Right ventricle myocardium inferior (tissue), 1 donor: ENCODE measurements around the gene NDUFS6. TPM values are rescaled to one million over a fixed set of nuclear protein-coding genes. Genes with fewer than 3 reads are reported as not detected.

Experiments
- ATAC-seq: fragments of 200-7000 bp; cut with Tn5 transposase; one replicate; pipeline ENCODE4 v1.9.1; 2020; ENCODE audit warnings: mild to moderate bottlenecking, moderate library complexity
- DNase-seq: peaks from one replicate; pipeline ENCODE4 v3.0.0; 2021; ENCODE audit errors: missing footprints
- intact Hi-C: fragments of 100-400 bp; cut with DNase I; formaldehyde crosslinking; loops from one replicate; pipeline ENCODE4 v1.11.0; 2022
- total RNA-seq: library from RNA; stranded (reverse); fragmentation: NEBNext Ultra II Directional; extraction: Animal tissue kit (Norgen Biotek cat#: 25700); gene quantifications from one replicate; pipeline ENCODE4 v1.2.1, GENCODE V29; 2021
- donor health status: DM: no; HTN: yes; CAD: no; lungs with severe emphysema.

The NDUFS6 gene
- total RNA-seq, 1 donor from 2014 or later, result 134 TPM

- DNase-seq (peak; percentile 44), ATAC-seq (no peak)
Measured at GRCh38 chr5:1823381-1824034, 22.3 kb downstream of the NDUFS6 start.

GRCh38 chr5:1824109-1824821 is 23.1 kb downstream of the NDUFS6 start:
- DNase-seq (peak; percentile 9), ATAC-seq (no peak)
- intact Hi-C loops, result no loop called here

More at GRCh38 chr5:1823381-1824034, 22.3 kb downstream of the NDUFS6 start:
- intact Hi-C loops, result no loop called here

- intact Hi-C loops, result no loop called here
- ATAC-seq (peak; percentile 43), DNase-seq (peak; percentile 50)
Measured at GRCh38 chr5:1824903-1825841, 24.0 kb downstream of the NDUFS6 start.

GRCh38 chr5:1826235-1826980 is 25.2 kb downstream of the NDUFS6 start:
- peak; percentile 50 for DNase-seq

GRCh38 chr5:1827025-1827885 is 26.0 kb downstream of the NDUFS6 start:
- no peak for DNase-seq

More at GRCh38 chr5:1826235-1826980, 25.2 kb downstream of the NDUFS6 start:
- intact Hi-C loops, result no loop called here
- ATAC-seq, result no peak

GRCh38 chr5:1827886-1828397 is 26.7 kb downstream of the NDUFS6 start:
- intact Hi-C loops, result no loop called here
- ATAC-seq (no peak), DNase-seq (peak; percentile 50)

More at GRCh38 chr5:1827025-1827885, 26.0 kb downstream of the NDUFS6 start:
- intact Hi-C loops, result no loop called here
- ATAC-seq, result no peak

GRCh38 chr5:1830571-1831228 is 29.5 kb downstream of the NDUFS6 start:
- intact Hi-C loops, result no loop called here
- no peak for ATAC-seq
- DNase-seq, result peak; percentile 34

- no peak for ATAC-seq
- DNase-seq, result no peak
- intact Hi-C loops, result no loop called here
Measured at GRCh38 chr5:1831257-1831656, 30.1 kb downstream of the NDUFS6 start.

GRCh38 chr5:1831677-1832313 is 30.6 kb downstream of the NDUFS6 start:
- DNase-seq (no peak), ATAC-seq (no peak)
- intact Hi-C loops, result no loop called here

- DNase-seq (no peak), ATAC-seq (peak; percentile 35)
Measured at GRCh38 chr5:1832511-1833250, 31.5 kb downstream of the NDUFS6 start.

GRCh38 chr5:1833264-1834021 is 32.2 kb downstream of the NDUFS6 start:
- intact Hi-C loops, result no loop called here
- DNase-seq, result no peak
- no peak for ATAC-seq

More at GRCh38 chr5:1832511-1833250, 31.5 kb downstream of the NDUFS6 start:
- intact Hi-C loops, result no loop called here

- no peak for DNase-seq
- intact Hi-C loops, result no loop called here
- ATAC-seq, result no peak
Measured at GRCh38 chr5:1834022-1834551, 32.9 kb downstream of the NDUFS6 start.

- DNase-seq, result no peak
- ATAC-seq, result no peak
- intact Hi-C loops, result loop anchor here (5.0 kb wide), 1 partner anchor 47 kb away; the partner anchor contains the start of gene IRX4
Measured at GRCh38 chr5:1834721-1835429, 33.7 kb downstream of the NDUFS6 start.

- no peak for ATAC-seq
- intact Hi-C loops, result loop anchor here (5.0 kb wide), 1 partner anchor 47 kb away; the partner anchor contains the start of gene IRX4
Measured at GRCh38 chr5:1835431-1835830, 34.2 kb downstream of the NDUFS6 start.

More at GRCh38 chr5:1835431-1835830, 34.2 kb downstream of the NDUFS6 start:
- DNase-seq, result no peak
